KMS-11 (cell line): ENCODE measurements around the gene IFT122.
"Not testable (repeated sequence)": the region's sequence is repeated elsewhere in the genome, so short reads cannot be mapped to it uniquely, and the experiment has no call there.

Experiments used
- H2AFZ ChIP-seq: fragments of 200-600 bp; sonication (generic); 2 replicates; pipeline ENCODE4 v1.6.1; 2016; ENCODE audit warnings: antibody characterized with exemption, mixed run types, low read depth
- H3K27ac ChIP-seq: fragments of 200-600 bp; sonication (generic); 2 replicates; pipeline ENCODE4 v1.6.1; 2016; ENCODE audit warnings: mild to moderate bottlenecking, mixed run types
- H3K27me3 ChIP-seq: fragments of 200-600 bp; sonication (generic); 2 replicates; pipeline ENCODE4 v1.6.1; 2017; ENCODE audit warnings: mild to moderate bottlenecking, low read depth, mixed run types, moderate library complexity; ENCODE audit not compliant: insufficient read depth
- H3K36me3 ChIP-seq: fragments of 200-600 bp; sonication (generic); 2 replicates; pipeline ENCODE4 v1.6.1; 2017; ENCODE audit warnings: mild to moderate bottlenecking, mixed run types; ENCODE audit not compliant: insufficient read depth
- H3K4me1 ChIP-seq: fragments of 200-600 bp; sonication (generic); 2 replicates; pipeline ENCODE4 v1.6.1; 2016; ENCODE audit warnings: mild to moderate bottlenecking, low read depth, mixed run types; ENCODE audit not compliant: poor library complexity, severe bottlenecking
- H3K4me2 ChIP-seq: fragments of 200-600 bp; sonication (generic); 2 replicates; pipeline ENCODE4 v1.7.0; 2016; ENCODE audit warnings: mild to moderate bottlenecking, mixed run types
- H3K4me3 ChIP-seq: fragments of 200-600 bp; sonication (generic); IDR thresholded peaks from 2 replicates; pipeline ENCODE4 v1.6.1; 2017; ENCODE audit warnings: low read depth, low read length, mixed read lengths; ENCODE audit not compliant: insufficient read depth
- H3K79me2 ChIP-seq: fragments of 200-600 bp; sonication (generic); 2 replicates; pipeline ENCODE4 v1.6.1; 2016; ENCODE audit warnings: low read depth, mixed run types; ENCODE audit not compliant: insufficient read depth
- H3K9ac ChIP-seq: fragments of 200-600 bp; sonication (generic); 2 replicates; pipeline ENCODE4 v1.6.1; 2016; ENCODE audit warnings: mild to moderate bottlenecking, mixed run types
- H4K20me1 ChIP-seq: fragments of 200-600 bp; sonication (generic); 2 replicates; pipeline ENCODE4 v1.6.1; 2016; ENCODE audit warnings: mild to moderate bottlenecking, mixed run types; ENCODE audit not compliant: insufficient read depth
- TF ChIP-seq, protein P1 (sequence below): fragments of 200-600 bp; sonication (generic); conservative IDR thresholded peaks from 2 replicates; pipeline ENCODE4 v1.6.1; 2017; ENCODE audit warnings: low read depth, mild to moderate bottlenecking, antibody characterized with exemption, low read length, moderate library complexity, mixed read lengths

The IFT122 gene

DNA sequence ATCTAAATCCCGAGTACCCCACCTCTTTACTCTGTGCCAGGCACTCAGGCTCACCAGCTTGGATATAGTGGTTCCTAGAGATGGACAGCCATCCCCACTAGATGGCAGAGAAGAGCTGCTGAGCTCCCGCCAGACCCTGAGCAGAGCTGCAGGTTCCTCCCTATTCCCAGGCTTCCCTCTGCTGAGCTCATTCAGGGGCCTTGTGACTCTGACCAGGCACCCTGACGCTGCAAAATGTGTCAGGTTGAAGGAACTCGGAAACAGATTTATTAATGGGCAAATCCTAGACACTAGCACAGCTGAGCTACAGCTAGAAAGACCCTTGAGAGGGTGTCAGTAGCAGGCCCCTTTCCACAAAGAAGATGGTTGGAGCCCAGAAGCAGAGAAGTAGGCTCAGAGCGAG is 50.2 kb downstream of the IFT122 start:
- H3K4me3 ChIP-seq: no peak overlapping the region
- H3K4me2 ChIP-seq: peak overlapping the region; percentile 11; the same call in 1 of the 2 replicates
- no peak overlapping the region for H3K9ac ChIP-seq
- H2AFZ ChIP-seq: peak overlapping the region; percentile 36; the same call in 1 of the 2 replicates
- H3K27ac ChIP-seq: peak overlapping the region; percentile 1; the same call in 1 of the 2 replicates
- no peaks in the 10 kb centered on the region for H4K20me1 ChIP-seq
- peaks cover 26% of the 10 kb centered on the region for H3K4me1 ChIP-seq
- no peaks in the 10 kb centered on the region for H3K79me2 ChIP-seq
- TF ChIP-seq, protein P1, sequence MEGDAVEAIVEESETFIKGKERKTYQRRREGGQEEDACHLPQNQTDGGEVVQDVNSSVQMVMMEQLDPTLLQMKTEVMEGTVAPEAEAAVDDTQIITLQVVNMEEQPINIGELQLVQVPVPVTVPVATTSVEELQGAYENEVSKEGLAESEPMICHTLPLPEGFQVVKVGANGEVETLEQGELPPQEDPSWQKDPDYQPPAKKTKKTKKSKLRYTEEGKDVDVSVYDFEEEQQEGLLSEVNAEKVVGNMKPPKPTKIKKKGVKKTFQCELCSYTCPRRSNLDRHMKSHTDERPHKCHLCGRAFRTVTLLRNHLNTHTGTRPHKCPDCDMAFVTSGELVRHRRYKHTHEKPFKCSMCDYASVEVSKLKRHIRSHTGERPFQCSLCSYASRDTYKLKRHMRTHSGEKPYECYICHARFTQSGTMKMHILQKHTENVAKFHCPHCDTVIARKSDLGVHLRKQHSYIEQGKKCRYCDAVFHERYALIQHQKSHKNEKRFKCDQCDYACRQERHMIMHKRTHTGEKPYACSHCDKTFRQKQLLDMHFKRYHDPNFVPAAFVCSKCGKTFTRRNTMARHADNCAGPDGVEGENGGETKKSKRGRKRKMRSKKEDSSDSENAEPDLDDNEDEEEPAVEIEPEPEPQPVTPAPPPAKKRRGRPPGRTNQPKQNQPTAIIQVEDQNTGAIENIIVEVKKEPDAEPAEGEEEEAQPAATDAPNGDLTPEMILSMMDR: peak; percentile 90
- H3K36me3 ChIP-seq: no peaks in the 10 kb centered on the region
- no peaks in the 10 kb centered on the region for H3K27me3 ChIP-seq

DNA sequence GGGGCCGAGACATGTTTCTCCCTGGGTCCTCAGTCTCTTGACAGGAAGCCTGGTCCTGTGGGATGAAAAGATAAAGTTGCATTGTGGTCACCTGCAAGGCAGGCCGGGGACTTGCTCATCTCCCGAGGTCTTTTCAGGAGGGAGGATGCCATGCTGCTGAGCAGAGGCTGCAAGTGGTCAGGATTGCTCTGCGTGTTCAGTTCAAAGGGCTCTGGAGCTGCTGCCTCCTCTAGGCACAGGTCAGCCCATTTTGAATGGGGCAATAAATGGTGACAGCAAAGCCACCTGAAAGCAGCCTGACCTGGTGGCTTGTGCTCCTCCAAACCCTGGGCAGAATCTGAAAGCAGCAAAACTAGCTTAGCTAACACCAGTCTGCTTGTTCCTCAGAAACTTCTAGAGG is 51.1 kb downstream of the IFT122 start:
- H3K4me2 ChIP-seq, H3K36me3 ChIP-seq, H3K27ac ChIP-seq, H3K9ac ChIP-seq, H3K79me2 ChIP-seq, H3K4me3 ChIP-seq, H3K27me3 ChIP-seq, H4K20me1 ChIP-seq: not testable (repeated sequence)
- Histone ChIP-seq H3K4me1 (peaks cover 20% of the 10 kb centered on the region), H2AFZ (peak overlapping the region; percentile 36; the same call in 1 of the 2 replicates)

DNA sequence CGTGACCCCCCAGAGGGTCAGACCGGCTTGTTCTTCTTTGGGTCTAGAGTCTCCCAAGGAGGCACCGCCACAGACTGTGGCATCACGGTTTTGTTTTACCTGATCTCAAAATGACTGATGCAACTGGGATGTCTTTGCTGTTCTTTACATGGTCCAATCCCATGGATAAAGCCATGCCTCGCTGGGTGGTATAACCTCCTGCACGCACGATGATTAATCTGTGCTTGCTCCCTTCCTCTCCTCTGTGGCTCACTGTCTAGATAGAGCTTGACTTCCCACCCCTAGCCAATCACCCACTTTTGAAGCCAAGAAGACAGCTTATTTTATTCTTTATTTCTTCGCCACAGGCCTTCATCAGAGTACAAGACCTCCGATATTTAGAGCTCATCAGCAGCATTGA is 51.8 kb downstream of the IFT122 start:
- no peak overlapping the region for H3K27ac ChIP-seq
- H3K4me2 ChIP-seq: no peak overlapping the region
- TF ChIP-seq, protein P1: no peak
- no peaks in the 10 kb centered on the region for H3K27me3 ChIP-seq
- no peak overlapping the region for H2AFZ ChIP-seq
- H3K79me2 ChIP-seq: no peaks in the 10 kb centered on the region
- H4K20me1 ChIP-seq: no peaks in the 10 kb centered on the region
- no peaks in the 10 kb centered on the region for H3K36me3 ChIP-seq
- H3K9ac ChIP-seq: no peak overlapping the region
- peaks cover 13% of the 10 kb centered on the region for H3K4me1 ChIP-seq
- no peak overlapping the region for H3K4me3 ChIP-seq

DNA sequence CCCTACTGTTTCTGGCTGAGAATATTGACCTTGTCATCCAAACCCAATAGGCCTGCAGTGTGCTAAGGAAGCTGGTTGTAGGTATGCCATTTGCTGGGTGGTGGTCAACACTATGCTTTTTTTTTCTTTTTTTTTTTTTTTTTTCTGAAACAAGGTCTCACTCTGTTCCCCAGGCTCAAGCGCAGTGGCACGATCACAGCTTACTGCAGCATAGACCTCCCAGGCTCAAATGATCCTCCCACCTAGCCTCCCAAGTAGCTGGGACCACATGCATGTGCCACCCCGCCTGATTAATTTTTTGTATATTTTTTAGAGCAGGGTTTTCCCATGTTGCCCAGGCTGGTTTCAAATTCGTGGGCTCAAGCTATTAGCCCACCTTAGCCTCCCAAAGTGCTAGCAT is 52.7 kb downstream of the IFT122 start:
- Histone ChIP-seq H3K27me3 (no peaks in the 10 kb centered on the region), H3K4me2 (no peak overlapping the region), H3K27ac (no peak overlapping the region), H3K9ac (no peak overlapping the region), H3K79me2 (no peaks in the 10 kb centered on the region), H3K4me3 (no peak overlapping the region), H3K4me1 (peaks cover 12% of the 10 kb centered on the region), H2AFZ (no peak overlapping the region), H4K20me1 (no peaks in the 10 kb centered on the region), H3K36me3 (no peaks in the 10 kb centered on the region)
- TF ChIP-seq, protein P1: no peak

DNA sequence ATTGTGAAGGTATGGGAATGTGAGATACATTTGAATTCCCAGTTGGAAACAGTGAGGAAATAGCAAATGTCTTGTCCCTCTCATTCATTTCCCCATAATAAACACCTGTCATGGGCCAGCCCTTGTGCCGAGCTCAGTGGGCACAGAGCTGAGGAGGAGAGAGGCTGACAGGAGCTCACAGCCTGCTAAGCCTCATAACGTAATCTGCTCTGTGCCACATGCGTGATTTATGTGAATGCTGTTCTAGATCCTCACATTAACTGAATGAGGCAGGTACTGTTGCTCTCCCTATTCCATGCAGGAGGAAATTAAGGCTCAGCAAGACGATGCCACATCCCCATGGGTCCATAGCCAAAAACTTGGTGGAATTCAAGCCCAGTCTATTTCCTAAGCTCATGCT is 53.2 kb downstream of the IFT122 start:
- H4K20me1 ChIP-seq: no peaks in the 10 kb centered on the region
- no peaks in the 10 kb centered on the region for H3K27me3 ChIP-seq
- no peak overlapping the region for H3K27ac ChIP-seq
- no peak overlapping the region for H2AFZ ChIP-seq
- no peak overlapping the region for H3K4me2 ChIP-seq
- TF ChIP-seq, protein P1: no peak
- H3K79me2 ChIP-seq: no peaks in the 10 kb centered on the region
- H3K4me3 ChIP-seq: no peak overlapping the region
- H3K4me1 ChIP-seq: peaks cover 12% of the 10 kb centered on the region
- H3K9ac ChIP-seq: no peak overlapping the region
- no peaks in the 10 kb centered on the region for H3K36me3 ChIP-seq

DNA sequence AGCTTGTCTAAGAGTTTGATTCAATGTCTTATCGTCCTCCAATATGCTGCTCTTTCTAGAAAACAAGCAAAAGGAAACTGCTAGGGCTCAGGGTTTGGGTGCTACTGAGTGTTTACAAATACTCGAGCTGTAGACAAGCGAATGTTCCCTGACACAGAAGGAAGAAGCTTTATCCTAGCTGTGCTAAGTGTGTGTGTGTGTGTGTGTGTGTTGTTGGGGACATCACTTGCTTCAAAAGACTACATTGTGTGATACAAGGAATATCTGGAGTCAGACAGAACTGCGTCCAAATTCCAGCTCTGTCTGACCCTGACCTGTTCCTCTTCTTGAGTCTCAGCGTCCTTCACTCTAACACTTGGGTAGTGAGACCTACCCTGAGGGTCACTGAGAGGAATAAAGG is 54.5 kb downstream of the IFT122 start:
- not testable (repeated sequence) for H3K36me3 ChIP-seq, H3K27me3 ChIP-seq, H3K4me2 ChIP-seq, H3K9ac ChIP-seq, H3K4me3 ChIP-seq, H2AFZ ChIP-seq, H3K79me2 ChIP-seq, H4K20me1 ChIP-seq, H3K27ac ChIP-seq
- H3K4me1 ChIP-seq: peaks cover 12% of the 10 kb centered on the region

DNA sequence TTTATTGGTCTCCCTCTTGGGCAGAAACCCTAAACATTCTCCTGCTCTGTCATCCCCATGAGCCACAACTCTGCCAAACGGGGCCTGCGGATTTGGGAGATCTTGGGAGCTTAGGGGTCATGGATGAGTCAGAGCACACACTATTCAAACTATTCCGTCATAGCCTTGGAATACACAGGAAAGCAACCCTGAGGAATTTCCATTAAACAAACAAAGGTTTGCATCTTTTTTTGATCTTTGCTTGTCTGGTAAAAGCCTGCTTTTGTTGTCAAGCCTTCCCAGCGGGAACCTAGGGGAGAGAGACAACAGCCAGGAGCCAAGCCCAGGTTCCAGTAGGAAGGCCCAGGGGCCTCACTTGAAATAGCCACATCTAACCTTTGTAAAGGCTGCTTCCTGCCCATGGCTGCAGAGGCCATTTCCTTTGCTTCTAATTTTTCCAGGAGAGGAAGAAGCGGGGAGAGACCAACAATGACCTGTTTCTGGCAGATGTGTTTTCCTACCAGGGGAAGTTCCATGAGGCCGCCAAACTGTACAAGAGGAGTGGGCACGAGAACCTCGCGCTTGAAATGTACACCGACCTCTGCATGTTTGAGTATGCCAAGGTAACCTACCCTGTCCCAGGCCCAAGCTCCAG is 55.1 kb downstream of the IFT122 start:
- not testable (repeated sequence) for H3K79me2 ChIP-seq, H2AFZ ChIP-seq, H3K27ac ChIP-seq, H3K9ac ChIP-seq, H3K36me3 ChIP-seq, H4K20me1 ChIP-seq, H3K4me3 ChIP-seq, H3K4me2 ChIP-seq, H3K27me3 ChIP-seq
- peaks cover 10% of the 10 kb centered on the region for H3K4me1 ChIP-seq
